ENCODE data around the gene CARD11.

Gene CARD11

DNA sequence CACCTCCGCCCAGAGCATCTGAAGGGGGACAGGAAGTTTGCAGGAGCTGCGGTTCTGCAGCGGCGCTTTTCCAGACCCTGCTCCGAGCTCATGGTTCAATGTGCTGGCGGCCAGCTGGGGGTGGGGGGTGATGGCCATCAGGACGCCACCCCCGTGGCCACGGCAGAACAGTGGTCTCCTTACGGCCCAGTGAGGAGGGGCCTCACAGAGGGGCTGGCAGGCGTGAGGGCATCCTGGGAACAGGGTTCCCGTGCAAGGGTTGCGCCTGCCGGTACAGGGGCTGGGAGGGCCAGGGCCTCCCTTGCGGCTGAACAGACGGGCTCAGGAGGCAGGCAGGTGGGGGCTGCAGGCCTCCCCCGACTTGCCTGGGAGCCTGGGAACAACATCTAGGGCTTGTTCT lies 160.6 kb downstream of the CARD11 start:
- no peaks in the 10 kb centered on the region for H3K9me3 ChIP-seq
- H3K4me3 ChIP-seq (ENCODE audit: low read depth, low read length) = no peak overlapping the region
- no peak for TF ChIP-seq CTCF (IDR thresholded peaks at IDR 0.05; ENCODE audit: low read depth, low read length)
- H3K27me3 ChIP-seq = no peaks in the 10 kb centered on the region
- H3K4me1 ChIP-seq = no peaks in the 10 kb centered on the region
- no peak for DNase-seq
- no peaks in the 10 kb centered on the region for H3K36me3 ChIP-seq

DNA sequence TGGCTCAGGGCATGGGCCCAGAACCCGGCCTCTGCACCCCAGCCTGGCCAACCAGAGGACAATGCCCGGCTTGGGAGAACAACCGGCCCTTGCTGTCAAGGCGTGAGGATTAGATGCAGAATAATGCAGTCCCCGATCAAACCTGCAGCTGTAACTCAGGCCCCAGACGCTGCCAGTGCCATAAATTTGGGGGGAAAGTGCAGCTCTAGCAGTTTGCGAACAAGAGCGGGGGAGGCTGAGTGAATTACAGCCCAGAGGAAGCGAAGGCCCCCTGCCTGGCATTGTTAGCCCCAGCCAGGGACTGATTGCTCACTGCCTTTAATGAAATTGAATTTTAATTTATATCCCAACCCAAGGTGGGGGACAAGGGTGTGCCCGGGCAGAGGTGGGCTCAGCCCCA lies 161.6 kb downstream of the CARD11 start:
- no peak for TF ChIP-seq CTCF (IDR thresholded peaks at IDR 0.05; ENCODE audit: low read depth, low read length)
- H3K27me3 ChIP-seq = no peaks in the 10 kb centered on the region
- no peaks in the 10 kb centered on the region for H3K36me3 ChIP-seq
- H3K9me3 ChIP-seq = no peaks in the 10 kb centered on the region
- H3K4me1 ChIP-seq = no peaks in the 10 kb centered on the region
- no peak overlapping the region for H3K4me3 ChIP-seq (ENCODE audit: low read depth, low read length)
- no peak for DNase-seq

DNA sequence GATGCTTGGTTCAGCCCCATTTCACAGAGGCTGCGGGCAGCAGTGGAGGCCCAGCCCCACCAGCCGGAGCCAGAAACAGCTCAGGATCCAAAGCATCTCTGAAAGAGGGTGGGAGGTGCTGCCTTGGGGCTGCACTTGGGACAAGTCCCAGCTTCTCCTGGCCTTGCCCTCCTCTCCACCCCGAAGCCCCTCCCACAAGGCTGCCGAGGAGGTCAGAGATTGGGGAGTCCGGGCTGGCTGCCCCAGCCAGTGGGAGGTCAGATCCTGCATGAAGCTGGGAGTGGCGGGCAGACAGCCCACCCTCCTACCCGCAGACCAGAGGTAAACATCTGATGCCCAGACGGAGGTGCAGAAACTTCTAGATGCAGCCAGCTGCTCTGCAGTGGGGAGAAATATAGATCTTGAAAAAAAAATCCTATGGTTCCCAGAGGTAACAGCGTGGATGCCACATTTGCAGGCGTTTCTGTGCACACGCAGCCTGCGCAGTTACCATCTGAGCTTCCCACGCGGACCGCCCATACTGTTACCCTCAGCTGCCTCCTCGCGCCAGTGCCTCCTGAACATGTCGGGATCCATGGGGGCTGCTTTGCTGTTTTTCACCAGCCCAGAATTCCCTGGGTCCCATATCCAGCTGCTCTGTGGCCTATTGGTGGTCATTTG lies 162.7 kb downstream of the CARD11 start:
- Histone ChIP-seq H3K4me3 (ENCODE audit: low read depth, low read length) (no peak overlapping the region), H3K4me1 (no peaks in the 10 kb centered on the region), H3K36me3 (no peaks in the 10 kb centered on the region), H3K27me3 (no peaks in the 10 kb centered on the region), H3K9me3 (no peaks in the 10 kb centered on the region)
- no peak for TF ChIP-seq CTCF (IDR thresholded peaks at IDR 0.05; ENCODE audit: low read depth, low read length)
- DNase-seq = no peak

DNA sequence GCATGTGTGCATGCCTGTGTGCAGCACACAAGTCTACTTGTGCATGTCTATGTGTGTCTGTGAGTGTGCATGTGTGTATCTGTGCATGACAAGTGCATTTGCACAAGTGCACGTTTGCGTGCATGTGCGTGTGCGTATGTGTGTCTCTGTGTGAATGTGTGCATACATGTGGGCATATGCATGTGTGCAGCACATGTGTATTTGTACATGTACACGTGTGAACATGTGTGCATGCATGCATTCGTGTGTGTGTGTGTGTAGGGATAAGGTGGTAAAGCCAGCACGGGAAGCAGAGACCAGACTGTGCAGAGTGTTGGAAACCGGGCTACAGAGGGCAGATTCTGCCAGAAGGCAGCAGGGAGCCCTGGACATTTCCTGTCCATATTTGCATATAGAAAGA lies 163.6 kb downstream of the CARD11 start:
- Histone ChIP-seq H3K9me3 (no peaks in the 10 kb centered on the region), H3K4me1 (no peaks in the 10 kb centered on the region), H3K36me3 (no peaks in the 10 kb centered on the region), H3K4me3 (ENCODE audit: low read depth, low read length) (no peak overlapping the region), H3K27me3 (no peaks in the 10 kb centered on the region)
- no peak for TF ChIP-seq CTCF (IDR thresholded peaks at IDR 0.05; ENCODE audit: low read depth, low read length)
- no peak for DNase-seq

DNA sequence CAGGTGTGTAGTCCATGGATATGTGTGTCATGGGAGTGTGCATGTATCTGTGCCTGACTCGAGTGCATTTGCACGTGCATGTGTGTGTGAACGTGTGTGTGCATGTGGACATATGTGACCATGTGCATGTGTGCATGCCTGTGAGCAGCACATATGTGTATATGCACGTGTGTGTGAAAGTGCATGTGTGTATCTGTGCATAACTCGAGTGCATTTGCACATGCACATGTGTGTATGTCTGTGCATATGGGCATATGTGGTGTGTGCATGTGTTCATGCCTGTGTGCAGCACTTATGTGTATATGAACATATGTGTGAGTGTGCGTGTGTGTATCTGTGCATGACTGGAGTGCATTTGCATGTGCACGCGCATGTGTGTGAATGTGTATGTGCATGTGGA lies 164.3 kb downstream of the CARD11 start:
- Histone ChIP-seq H3K4me1 (0 out of 2 replicates have a peak, but pooled peaks cover under 1% of the 10 kb centered on the region), H3K36me3 (no peaks in the 10 kb centered on the region)

More for the DNA sequence above, 164.3 kb downstream of the CARD11 start:
- Histone ChIP-seq H3K9me3 (no peaks in the 10 kb centered on the region), H3K4me3 (ENCODE audit: low read depth, low read length) (no peak overlapping the region), H3K27me3 (no peaks in the 10 kb centered on the region)
- no peak for DNase-seq
- no peak for TF ChIP-seq CTCF (IDR thresholded peaks at IDR 0.05; ENCODE audit: low read depth, low read length)

All from BE2C (cell line).